GM12865 (cell line): ENCODE data around the gene NKD1.

ENCODE experiments used
- DNase-seq: peaks from one replicate; pipeline ENCODE4 v3.0.0; 2010; ENCODE audit warnings: low read depth
- H3K4me3 ChIP-seq: 2 replicates; pipeline ENCODE4 v1.5.1; 2011; ENCODE audit warnings: mild to moderate bottlenecking, low read depth, low read length, control low read depth
- TF ChIP-seq, protein P1 (sequence below): IDR thresholded peaks from 2 replicates; pipeline ENCODE4 v1.5.1; 2011; ENCODE audit warnings: low read length, control low read depth, low read depth, inconsistent platforms; ENCODE audit not compliant: insufficient read depth; ENCODE audit errors: missing control alignments

NKD1 gene

DNA sequence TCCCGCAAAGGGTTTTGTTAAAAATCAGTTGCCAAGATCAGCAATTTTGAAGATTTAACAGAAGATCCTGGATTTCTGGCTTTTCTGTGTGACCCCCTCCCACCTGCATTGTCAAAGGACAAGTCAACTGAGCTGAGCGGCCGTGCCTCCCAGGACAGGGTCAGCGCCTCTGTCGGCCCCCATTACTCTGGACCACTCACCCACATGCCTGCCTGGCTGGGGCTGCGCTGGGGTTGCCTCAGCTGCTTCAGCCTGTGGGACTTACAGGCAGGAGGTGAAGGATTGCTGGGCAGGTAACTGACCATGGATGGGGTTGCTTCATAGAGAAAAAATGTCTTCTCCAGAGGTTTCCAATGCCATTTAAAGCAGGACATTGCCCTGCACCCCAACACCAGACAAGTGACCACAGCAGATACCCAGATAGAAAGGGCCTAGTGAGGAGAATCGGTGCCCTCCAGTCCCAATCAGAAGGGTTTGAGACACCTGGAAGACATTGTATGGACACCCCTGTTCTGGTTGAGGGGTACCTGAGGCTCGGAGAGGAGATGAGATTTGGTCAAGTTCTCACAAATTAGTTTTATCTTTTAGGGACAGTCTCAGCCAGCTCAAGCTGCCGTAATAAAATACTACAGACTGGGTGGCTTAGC lies 80.1 kb downstream of the NKD1 start:
- no peak overlapping the region for H3K4me3 ChIP-seq
- no peak for DNase-seq
- TF ChIP-seq, protein P1, sequence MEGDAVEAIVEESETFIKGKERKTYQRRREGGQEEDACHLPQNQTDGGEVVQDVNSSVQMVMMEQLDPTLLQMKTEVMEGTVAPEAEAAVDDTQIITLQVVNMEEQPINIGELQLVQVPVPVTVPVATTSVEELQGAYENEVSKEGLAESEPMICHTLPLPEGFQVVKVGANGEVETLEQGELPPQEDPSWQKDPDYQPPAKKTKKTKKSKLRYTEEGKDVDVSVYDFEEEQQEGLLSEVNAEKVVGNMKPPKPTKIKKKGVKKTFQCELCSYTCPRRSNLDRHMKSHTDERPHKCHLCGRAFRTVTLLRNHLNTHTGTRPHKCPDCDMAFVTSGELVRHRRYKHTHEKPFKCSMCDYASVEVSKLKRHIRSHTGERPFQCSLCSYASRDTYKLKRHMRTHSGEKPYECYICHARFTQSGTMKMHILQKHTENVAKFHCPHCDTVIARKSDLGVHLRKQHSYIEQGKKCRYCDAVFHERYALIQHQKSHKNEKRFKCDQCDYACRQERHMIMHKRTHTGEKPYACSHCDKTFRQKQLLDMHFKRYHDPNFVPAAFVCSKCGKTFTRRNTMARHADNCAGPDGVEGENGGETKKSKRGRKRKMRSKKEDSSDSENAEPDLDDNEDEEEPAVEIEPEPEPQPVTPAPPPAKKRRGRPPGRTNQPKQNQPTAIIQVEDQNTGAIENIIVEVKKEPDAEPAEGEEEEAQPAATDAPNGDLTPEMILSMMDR = no peak

DNA sequence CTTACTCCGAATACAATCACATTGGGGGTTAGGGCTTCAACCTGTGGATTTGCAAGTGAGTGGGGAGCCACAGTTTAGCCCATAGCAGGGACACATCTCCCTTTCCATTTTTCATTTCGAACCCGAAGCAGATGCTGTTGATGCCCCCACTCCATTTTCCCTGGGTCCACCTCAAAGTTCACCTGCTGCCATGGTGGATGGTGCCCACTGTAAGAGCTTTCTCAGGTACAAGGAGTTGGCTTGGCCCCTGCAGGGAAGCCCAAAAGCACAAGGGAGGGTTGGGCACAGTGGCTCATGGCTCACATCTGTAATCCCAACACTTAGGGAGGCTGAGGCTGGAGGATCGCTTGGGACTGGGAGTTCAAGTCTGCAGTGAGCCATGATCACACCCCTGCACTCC lies 81.1 kb downstream of the NKD1 start:
- no peak for DNase-seq
- no peak overlapping the region for H3K4me3 ChIP-seq
- TF ChIP-seq, protein P1 = no peak

DNA sequence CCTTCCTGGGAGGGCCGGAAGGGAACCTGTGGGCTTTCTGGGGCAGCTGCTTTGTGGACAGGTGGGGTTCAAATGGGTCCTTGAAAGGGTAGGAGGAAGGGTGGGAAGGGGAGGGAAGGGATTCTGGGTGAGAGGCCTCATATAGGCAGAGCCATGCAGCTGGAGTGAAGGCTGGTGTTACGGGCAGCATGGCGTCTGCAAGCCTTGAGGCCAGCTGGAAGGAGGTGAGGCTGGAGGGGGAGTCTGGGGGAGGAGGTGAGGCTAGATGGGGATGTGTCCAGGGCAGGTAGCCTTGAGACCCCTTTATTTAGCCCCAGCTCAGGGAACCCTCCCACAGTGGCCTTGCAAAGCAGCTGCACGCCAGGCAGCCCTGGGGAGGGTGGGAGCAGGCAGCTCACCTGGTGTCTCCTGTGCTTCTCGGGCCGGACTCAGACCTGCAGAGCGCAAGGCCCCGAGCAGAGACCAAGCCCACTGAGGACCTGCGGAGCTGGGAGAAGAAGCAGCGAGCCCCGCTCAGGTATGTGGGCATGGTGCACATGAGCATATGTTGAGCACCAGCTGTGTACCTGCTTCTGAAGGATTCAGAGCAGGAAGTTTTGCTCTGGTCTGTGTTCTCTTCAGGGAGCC lies 82.3 kb downstream of the NKD1 start:
- TF ChIP-seq, protein P1 = no peak
- DNase-seq = no peak

DNA sequence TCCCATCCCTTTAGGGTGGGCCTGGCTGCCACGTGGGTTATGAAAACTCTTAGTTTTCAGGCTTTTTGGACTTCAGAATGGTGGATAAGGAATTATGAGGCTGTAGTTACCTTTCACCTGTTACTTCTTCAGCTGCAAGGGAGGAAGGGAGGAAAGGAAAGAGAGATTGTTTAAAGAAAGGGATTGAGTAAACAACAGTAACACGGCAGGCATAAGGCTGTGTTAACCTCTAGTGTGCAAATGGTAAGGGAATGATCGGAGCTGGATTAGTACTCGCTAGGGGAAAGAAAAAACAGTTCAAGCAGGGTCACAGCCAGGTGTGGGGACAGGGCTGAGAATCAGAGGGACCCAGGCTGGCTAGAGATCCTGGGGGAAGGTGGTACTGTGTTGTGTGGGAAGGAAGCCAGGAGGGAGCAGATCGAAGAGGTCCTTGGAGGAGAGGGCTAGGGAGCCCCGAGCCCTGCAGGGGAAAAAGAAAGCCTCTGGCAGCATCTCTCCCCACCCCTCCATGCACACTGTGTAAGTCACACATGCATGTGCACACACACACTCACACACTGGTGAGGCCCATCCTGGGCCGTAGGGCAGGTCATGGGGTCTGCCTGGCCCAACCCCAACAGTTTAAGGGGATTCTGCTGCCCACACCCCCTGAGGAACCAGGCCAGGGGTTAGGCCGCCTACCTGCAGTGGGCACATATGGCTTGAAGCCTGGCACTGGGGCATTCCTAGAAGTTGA lies 83.2 kb downstream of the NKD1 start:
- DNase-seq = no peak
- no peak overlapping the region for H3K4me3 ChIP-seq
- TF ChIP-seq, protein P1 = no peak

More for the DNA sequence above, 82.3 kb downstream of the NKD1 start:
- H3K4me3 ChIP-seq = no peak overlapping the region

DNA sequence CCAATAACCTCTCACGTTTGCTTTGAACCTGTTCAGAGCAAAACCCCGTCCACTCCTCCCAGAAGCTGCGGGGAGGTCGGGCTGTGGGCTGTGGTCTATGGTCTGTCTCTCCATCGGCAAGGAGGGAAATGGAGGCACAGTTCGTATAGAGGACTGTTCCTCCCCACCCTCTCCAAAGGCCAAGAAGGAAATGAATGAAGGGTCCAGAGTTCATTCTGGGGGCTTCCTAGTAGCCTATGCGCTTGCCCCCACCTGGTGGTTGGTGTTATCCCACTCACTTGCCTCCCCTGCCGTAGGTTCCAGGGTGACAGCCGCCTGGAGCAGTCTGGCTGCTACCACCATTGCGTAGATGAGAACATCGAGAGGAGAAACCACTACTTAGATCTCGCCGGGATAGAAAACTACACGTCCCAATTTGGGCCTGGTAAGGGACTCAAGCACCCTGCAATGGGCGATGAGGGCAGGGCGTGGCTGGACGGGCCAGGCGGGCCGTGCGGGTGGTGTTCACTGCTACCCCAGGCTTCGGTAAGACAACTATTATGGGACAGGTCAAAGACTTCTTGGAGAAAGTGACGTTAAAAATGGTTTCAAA lies 83.9 kb downstream of the NKD1 start:
- TF ChIP-seq, protein P1 = no peak
- DNase-seq = no peak

DNA sequence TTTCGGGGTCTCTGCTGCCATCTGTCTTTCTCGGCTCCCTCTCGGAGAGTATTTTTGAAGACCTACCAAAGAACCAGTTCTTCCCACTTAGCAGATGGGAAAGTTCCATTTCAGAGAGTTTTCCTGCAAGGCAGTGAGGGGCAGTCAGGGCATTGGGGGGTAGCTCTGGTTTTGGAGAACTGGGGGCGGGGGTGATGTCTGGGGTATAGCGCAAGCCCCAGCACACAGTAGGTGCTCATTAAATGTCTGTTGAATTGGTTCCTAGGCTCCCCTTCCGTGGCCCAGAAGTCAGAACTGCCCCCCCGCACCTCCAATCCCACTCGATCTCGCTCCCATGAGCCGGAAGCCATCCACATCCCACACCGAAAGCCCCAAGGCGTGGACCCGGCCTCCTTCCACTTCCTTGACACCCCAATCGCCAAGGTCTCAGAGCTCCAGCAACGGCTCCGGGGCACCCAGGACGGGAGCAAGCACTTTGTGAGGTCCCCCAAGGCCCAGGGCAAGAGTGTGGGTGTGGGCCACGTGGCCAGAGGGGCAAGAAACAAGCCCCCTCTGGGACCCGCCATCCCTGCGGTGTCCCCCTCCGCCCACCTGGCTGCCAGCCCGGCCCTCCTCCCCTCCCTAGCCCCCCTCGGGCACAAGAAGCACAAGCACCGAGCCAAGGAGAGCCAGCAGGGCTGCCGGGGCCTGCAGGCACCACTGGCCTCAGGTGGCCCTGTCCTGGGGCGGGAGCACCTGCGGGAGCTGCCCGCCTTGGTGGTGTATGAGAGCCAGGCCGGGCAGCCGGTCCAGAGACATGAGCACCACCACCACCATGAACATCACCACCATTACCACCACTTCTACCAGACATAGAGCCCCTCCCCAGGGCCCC lies 85.0 kb downstream of the NKD1 start:
- TF ChIP-seq, protein P1 = no peak
- no peak for DNase-seq
- H3K4me3 ChIP-seq = no peak overlapping the region

More for the DNA sequence above, 83.9 kb downstream of the NKD1 start:
- H3K4me3 ChIP-seq = no peak overlapping the region
